Skeletal muscle satellite cell (primary cell): ENCODE results near the gene ZNF567. TPM values are rescaled to one million over a fixed set of nuclear protein-coding genes. Genes with fewer than 3 reads are reported as not detected.

Source experiments
- H3K27me3 ChIP-seq: 2 replicates; pipeline ENCODE4 v1.7.0; 2013; ENCODE audit warnings: low read length; ENCODE audit not compliant: control insufficient read depth, insufficient read depth
- H3K36me3 ChIP-seq: 2 replicates; pipeline ENCODE4 v1.7.0; 2013; ENCODE audit warnings: mild to moderate bottlenecking, control low read depth, low read length; ENCODE audit not compliant: insufficient read depth
- H3K4me1 ChIP-seq: 2 replicates; pipeline ENCODE4 v1.7.0; 2013; ENCODE audit warnings: low read length; ENCODE audit not compliant: control insufficient read depth, insufficient read depth
- H3K4me2 ChIP-seq: 2 replicates; pipeline ENCODE4 v1.7.0; 2013; ENCODE audit warnings: mild to moderate bottlenecking, low read length
- H3K4me3 ChIP-seq: 2 replicates; pipeline ENCODE4 v1.7.0; 2013; ENCODE audit warnings: low read length
- H3K9ac ChIP-seq: 2 replicates; pipeline ENCODE4 v1.7.0; 2013; ENCODE audit warnings: mild to moderate bottlenecking, low read depth, low read length, moderate library complexity
- H3K9me3 ChIP-seq: replicated peaks from 2 replicates; pipeline ENCODE4 v1.7.0; 2013; ENCODE audit warnings: mild to moderate bottlenecking, control low read depth, low read length
- total RNA-seq: library from RNA; depleted of rRNA; stranded (reverse); fragments of >200 nt; gene quantifications from 2 replicates; pipeline ENCODE4 v1.2.3, GENCODE V29; 2012; rRNA removed

ZNF567 gene
- total RNA-seq: 3.7 and 4.1 TPM in 2 replicates

- Histone ChIP-seq H3K4me2 (peak within 1 kb of the TSS; percentile 89), H3K4me1 (no peaks in the 10 kb centered on the region), H3K4me3 (peak within 1 kb of the TSS; percentile 97), H3K9me3 (no peaks in the 10 kb centered on the region), H3K36me3 (peaks cover 33% of the 10 kb centered on the region), H3K27me3 (no peaks in the 10 kb centered on the region), H3K9ac (peak within 1 kb of the TSS; percentile 91)
Observed at GRCh38 chr19:36687214-36688056, at the start of gene ZNF567. Gene ZNF567 (plus strand): TSS chr19:36687612. CDS start chr19:36694868, 7,256 bp downstream.

- H3K4me3 ChIP-seq: no peak overlapping the region
- no peak overlapping the region for H3K4me2 ChIP-seq
- no peaks in the 10 kb centered on the region for H3K4me1 ChIP-seq
- H3K9ac ChIP-seq: no peak overlapping the region
- H3K9me3 ChIP-seq: peaks cover 58% of the 10 kb centered on the region
- no peaks in the 10 kb centered on the region for H3K27me3 ChIP-seq
- H3K36me3 ChIP-seq: peaks cover 33% of the 10 kb centered on the region
Observed at GRCh38 chr19:36638862-36639510, 48.4 kb upstream of the ZNF567 start.

- Histone ChIP-seq H3K4me3 (no peak overlapping the region), H3K27me3 (no peaks in the 10 kb centered on the region), H3K36me3 (peaks cover 40% of the 10 kb centered on the region), H3K4me2 (no peak overlapping the region), H3K9ac (no peak overlapping the region), H3K9me3 (peaks cover 29% of the 10 kb centered on the region), H3K4me1 (no peaks in the 10 kb centered on the region)
Observed at GRCh38 chr19:36646746-36647145, 40.7 kb upstream of the ZNF567 start.

GRCh38 chr19:36652958-36653357 is 34.5 kb upstream of the ZNF567 start:
- H3K9me3 ChIP-seq: peaks cover 4% of the 10 kb centered on the region
- no peaks in the 10 kb centered on the region for H3K4me1 ChIP-seq
- H3K27me3 ChIP-seq: no peaks in the 10 kb centered on the region
- H3K9ac ChIP-seq: no peak overlapping the region
- no peak overlapping the region for H3K4me3 ChIP-seq
- peaks cover 49% of the 10 kb centered on the region for H3K36me3 ChIP-seq
- no peak overlapping the region for H3K4me2 ChIP-seq

GRCh38 chr19:36665832-36666231 is 21.6 kb upstream of the ZNF567 start:
- H3K27me3 ChIP-seq: no peaks in the 10 kb centered on the region
- no peaks in the 10 kb centered on the region for H3K4me1 ChIP-seq
- H3K9ac ChIP-seq: peak overlapping the region; percentile 91
- peak overlapping the region; percentile 87 for H3K4me3 ChIP-seq
- H3K4me2 ChIP-seq: peak overlapping the region; percentile 77
- H3K9me3 ChIP-seq: no peaks in the 10 kb centered on the region
- peaks cover 22% of the 10 kb centered on the region for H3K36me3 ChIP-seq

GRCh38 chr19:36668646-36669045 is 18.8 kb upstream of the ZNF567 start:
- H3K9me3 ChIP-seq: no peaks in the 10 kb centered on the region
- H3K4me3 ChIP-seq: no peak overlapping the region
- H3K27me3 ChIP-seq: no peaks in the 10 kb centered on the region
- peaks cover 9% of the 10 kb centered on the region for H3K36me3 ChIP-seq
- H3K9ac ChIP-seq: no peak overlapping the region
- H3K4me2 ChIP-seq: no peak overlapping the region
- no peaks in the 10 kb centered on the region for H3K4me1 ChIP-seq

- Histone ChIP-seq H3K4me3 (no peak overlapping the region), H3K36me3 (no peaks in the 10 kb centered on the region), H3K27me3 (no peaks in the 10 kb centered on the region), H3K4me2 (no peak overlapping the region), H3K9me3 (no peaks in the 10 kb centered on the region), H3K9ac (no peak overlapping the region), H3K4me1 (no peaks in the 10 kb centered on the region)
Observed at GRCh38 chr19:36672368-36672767, 15.0 kb upstream of the ZNF567 start.

- Histone ChIP-seq H3K4me1 (no peaks in the 10 kb centered on the region), H3K36me3 (peaks cover 1% of the 10 kb centered on the region), H3K4me3 (no peak overlapping the region), H3K9ac (no peak overlapping the region), H3K9me3 (no peaks in the 10 kb centered on the region), H3K27me3 (no peaks in the 10 kb centered on the region), H3K4me2 (no peak overlapping the region)
Observed at GRCh38 chr19:36674201-36674600, 13.2 kb upstream of the ZNF567 start.

GRCh38 chr19:36679455-36679854 is 8.0 kb upstream of the ZNF567 start:
- Histone ChIP-seq H3K4me2 (no peak overlapping the region), H3K36me3 (peaks cover 2% of the 10 kb centered on the region), H3K9ac (no peak overlapping the region), H3K4me3 (no peak overlapping the region), H3K4me1 (no peaks in the 10 kb centered on the region), H3K27me3 (no peaks in the 10 kb centered on the region), H3K9me3 (no peaks in the 10 kb centered on the region)

- peaks cover 17% of the 10 kb centered on the region for H3K36me3 ChIP-seq
- no peak overlapping the region for H3K9ac ChIP-seq
- H3K9me3 ChIP-seq: no peaks in the 10 kb centered on the region
- H3K4me1 ChIP-seq: no peaks in the 10 kb centered on the region
- peak overlapping the region; percentile 89 for H3K4me2 ChIP-seq
- peak overlapping the region; percentile 97 for H3K4me3 ChIP-seq
- H3K27me3 ChIP-seq: no peaks in the 10 kb centered on the region
Observed at GRCh38 chr19:36685835-36686234, 1.6 kb upstream of the ZNF567 start.

- peaks cover 24% of the 10 kb centered on the region for H3K36me3 ChIP-seq
- no peaks in the 10 kb centered on the region for H3K4me1 ChIP-seq
- H3K9ac ChIP-seq: peak overlapping the region; percentile 91
- no peaks in the 10 kb centered on the region for H3K9me3 ChIP-seq
- peak overlapping the region; percentile 97 for H3K4me3 ChIP-seq
- peak overlapping the region; percentile 89 for H3K4me2 ChIP-seq
- no peaks in the 10 kb centered on the region for H3K27me3 ChIP-seq
Observed at GRCh38 chr19:36686365-36687213, 823 bp upstream of the ZNF567 start.
